DMS153 treated with DMSO at 0.1 percent for 48 hours (cell line): Measurements from ENCODE around the gene SLCO3A1.

Experiments
- DNase-seq: peaks from one replicate; lab custom pipeline; 2025; ENCODE audit not compliant: unreplicated experiment; lab: John Stamatoyannopoulos, UW

Gene SLCO3A1

GRCh38 chr15:91853511-91853947 is at the start of gene SLCO3A1:
Gene SLCO3A1, plus strand, starts transcription at chr15:91853708.
- DNase-seq = peak; percentile 22

- peak; percentile 70 for DNase-seq
Observed at GRCh38 chr15:91807122-91807521, 46.4 kb upstream of the SLCO3A1 start.

- DNase-seq = no peak
Observed at GRCh38 chr15:91813924-91814323, 39.6 kb upstream of the SLCO3A1 start.

GRCh38 chr15:91816942-91817341 is 36.6 kb upstream of the SLCO3A1 start:
- DNase-seq = no peak

- DNase-seq = no peak
Observed at GRCh38 chr15:91821458-91821857, 32.0 kb upstream of the SLCO3A1 start.

GRCh38 chr15:91824256-91824655 is 29.3 kb upstream of the SLCO3A1 start:
- DNase-seq = no peak

- DNase-seq = no peak
Observed at GRCh38 chr15:91826443-91826842, 27.1 kb upstream of the SLCO3A1 start.

- DNase-seq = no peak
Observed at GRCh38 chr15:91833056-91833455, 20.5 kb upstream of the SLCO3A1 start.

GRCh38 chr15:91839867-91840266 is 13.6 kb upstream of the SLCO3A1 start:
- no peak for DNase-seq

GRCh38 chr15:91841861-91842260 is 11.6 kb upstream of the SLCO3A1 start:
- no peak for DNase-seq

GRCh38 chr15:91844341-91844740 is 9.2 kb upstream of the SLCO3A1 start:
- DNase-seq = no peak

GRCh38 chr15:91844928-91845327 is 8.6 kb upstream of the SLCO3A1 start:
- no peak for DNase-seq

GRCh38 chr15:91845720-91846119 is 7.8 kb upstream of the SLCO3A1 start:
- DNase-seq = no peak

GRCh38 chr15:91849180-91849579 is 4.3 kb upstream of the SLCO3A1 start:
- no peak for DNase-seq

GRCh38 chr15:91849749-91850161 is 3.8 kb upstream of the SLCO3A1 start:
- DNase-seq = no peak

- peak; percentile 22 for DNase-seq
Observed at GRCh38 chr15:91852741-91853510, 582 bp upstream of the SLCO3A1 start.

- DNase-seq = no peak
Observed at GRCh38 chr15:91853948-91854638, 585 bp downstream of the SLCO3A1 start.

- DNase-seq = no peak
Observed at GRCh38 chr15:91854639-91854990, 1.1 kb downstream of the SLCO3A1 start.

GRCh38 chr15:91855241-91855640 is 1.7 kb downstream of the SLCO3A1 start:
- no peak for DNase-seq

GRCh38 chr15:91855684-91856489 is 2.4 kb downstream of the SLCO3A1 start:
- peak; percentile 19 for DNase-seq

GRCh38 chr15:91857224-91857585 is 3.7 kb downstream of the SLCO3A1 start:
- DNase-seq = no peak

GRCh38 chr15:91857772-91858171 is 4.3 kb downstream of the SLCO3A1 start:
- DNase-seq = no peak
